Gastroesophageal sphincter (tissue), 3 donors: ENCODE measurements around the gene IER5L.

ENCODE experiments used
- CTCF ChIP-seq, 4 experiments: fragments of 200-600 bp in 2 of 4; fragments of 450-650 bp in 2 of 4; sonication (generic) in 1 of 4; IDR thresholded peaks; one replicate each; pipeline ENCODE4 v1.5.1; 2017 to 2019; ENCODE audit warnings: antibody characterized with exemption in 4 of 4, mild to moderate bottlenecking in 2 of 4, moderate library complexity in 2 of 4
- POLR2A ChIP-seq, 2 donors: fragments of 450-650 bp; IDR thresholded peaks; one replicate each; pipeline ENCODE4 v1.6.1; 2017; ENCODE audit warnings: antibody characterized with exemption in 2 of 2, mild to moderate bottlenecking in 2 of 2, moderate library complexity in 1 of 2
- POLR2AphosphoS5 ChIP-seq: sonication (generic); formaldehyde crosslinking; IDR thresholded peaks from one replicate; pipeline ENCODE4 v1.6.1; 2017; ENCODE audit warnings: antibody characterized with exemption

GRCh38 chr9:129136446-129137035, 41.5 kb downstream of the IER5L start:
- TF ChIP-seq POLR2AphosphoS5 (no peak), POLR2A (IDR thresholded peaks at IDR 0.05) (no peak), CTCF (IDR thresholded peaks at IDR 0.05) (no peak)
